NB4 (cell line): Measurements from ENCODE around the gene PANK4.

Source experiments
- MYC ChIP-seq: IDR thresholded peaks from 2 replicates; pipeline ENCODE4 v1.6.1; 2011; ENCODE audit warnings: low read depth, low read length
- POLR2A ChIP-seq: IDR thresholded peaks from 2 replicates; pipeline ENCODE4 v1.6.1; 2011; ENCODE audit warnings: mild to moderate bottlenecking; ENCODE audit not compliant: insufficient read length; ENCODE audit errors: extremely low read depth
- TF ChIP-seq, protein P1 (sequence below): IDR thresholded peaks from one replicate; pipeline ENCODE4 v1.5.1; 2012; ENCODE audit warnings: low read depth, low read length
- TF ChIP-seq, protein P2 (sequence below): IDR thresholded peaks from 2 replicates; pipeline ENCODE4 v1.6.1; 2011; ENCODE audit warnings: low read depth, low read length

DNA sequence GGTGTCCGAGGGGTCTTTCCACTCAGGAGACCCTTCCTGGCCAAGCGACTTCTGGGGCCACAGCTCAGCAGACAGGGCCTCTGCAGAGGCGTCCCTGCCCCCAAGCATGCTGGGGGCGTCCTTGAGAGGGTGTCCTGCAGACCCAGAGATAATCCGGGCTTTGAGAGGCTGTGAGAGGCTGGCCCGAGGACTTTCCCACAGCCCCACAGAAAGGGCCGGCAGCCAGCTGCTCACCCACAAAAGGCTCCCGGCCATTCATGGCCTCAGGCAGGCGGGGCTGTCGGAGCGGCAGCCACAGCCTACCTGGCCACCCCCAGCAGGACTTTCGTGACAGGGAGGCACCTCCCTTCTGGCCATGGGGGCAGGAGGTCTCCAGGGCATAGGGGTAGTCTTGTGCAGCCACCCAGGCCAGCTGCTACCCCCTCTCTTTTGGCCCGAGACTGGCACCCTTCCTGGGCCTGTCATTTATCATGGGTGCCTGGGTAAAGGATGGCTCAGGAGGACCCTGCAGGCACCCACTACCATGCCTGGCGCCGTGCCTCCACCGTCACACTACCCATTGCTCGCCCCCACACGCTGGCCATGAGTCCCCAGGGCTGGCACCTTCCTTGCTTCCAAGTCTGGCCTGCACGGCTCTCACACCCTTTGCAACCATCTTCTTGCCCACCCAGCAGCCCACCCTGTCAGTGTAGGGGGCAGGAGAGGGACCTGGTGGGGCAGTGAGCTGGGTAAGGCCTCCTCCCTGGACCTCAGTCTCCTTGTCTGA, 18.7 kb upstream of the PANK4 start:
- TF ChIP-seq POLR2A = no peak
- TF ChIP-seq, protein P1, sequence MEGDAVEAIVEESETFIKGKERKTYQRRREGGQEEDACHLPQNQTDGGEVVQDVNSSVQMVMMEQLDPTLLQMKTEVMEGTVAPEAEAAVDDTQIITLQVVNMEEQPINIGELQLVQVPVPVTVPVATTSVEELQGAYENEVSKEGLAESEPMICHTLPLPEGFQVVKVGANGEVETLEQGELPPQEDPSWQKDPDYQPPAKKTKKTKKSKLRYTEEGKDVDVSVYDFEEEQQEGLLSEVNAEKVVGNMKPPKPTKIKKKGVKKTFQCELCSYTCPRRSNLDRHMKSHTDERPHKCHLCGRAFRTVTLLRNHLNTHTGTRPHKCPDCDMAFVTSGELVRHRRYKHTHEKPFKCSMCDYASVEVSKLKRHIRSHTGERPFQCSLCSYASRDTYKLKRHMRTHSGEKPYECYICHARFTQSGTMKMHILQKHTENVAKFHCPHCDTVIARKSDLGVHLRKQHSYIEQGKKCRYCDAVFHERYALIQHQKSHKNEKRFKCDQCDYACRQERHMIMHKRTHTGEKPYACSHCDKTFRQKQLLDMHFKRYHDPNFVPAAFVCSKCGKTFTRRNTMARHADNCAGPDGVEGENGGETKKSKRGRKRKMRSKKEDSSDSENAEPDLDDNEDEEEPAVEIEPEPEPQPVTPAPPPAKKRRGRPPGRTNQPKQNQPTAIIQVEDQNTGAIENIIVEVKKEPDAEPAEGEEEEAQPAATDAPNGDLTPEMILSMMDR = no peak
- TF ChIP-seq, protein P2, sequence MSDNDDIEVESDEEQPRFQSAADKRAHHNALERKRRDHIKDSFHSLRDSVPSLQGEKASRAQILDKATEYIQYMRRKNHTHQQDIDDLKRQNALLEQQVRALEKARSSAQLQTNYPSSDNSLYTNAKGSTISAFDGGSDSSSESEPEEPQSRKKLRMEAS = no peak
- no peak for TF ChIP-seq MYC
